Kidney epithelial cell (primary cell): ENCODE results near the gene AIG1. TPM values are rescaled to one million over a fixed set of nuclear protein-coding genes. Genes with fewer than 3 reads are reported as not detected.

Experiments
- DNase-seq: peaks from one replicate; pipeline ENCODE4 v3.0.0-alpha.2; 2010; ENCODE audit warnings: low read depth
- H3K27me3 ChIP-seq: 2 replicates; pipeline ENCODE4 v1.6.0; 2011; ENCODE audit warnings: low read length; ENCODE audit not compliant: control insufficient read depth, insufficient read depth
- H3K36me3 ChIP-seq: 2 replicates; pipeline ENCODE4 v1.5.1; 2011; ENCODE audit warnings: low read length; ENCODE audit not compliant: control insufficient read depth, insufficient read depth
- H3K4me3 ChIP-seq: 2 replicates; pipeline ENCODE4 v1.5.1; 2011; ENCODE audit warnings: low read depth, mild to moderate bottlenecking, control low read depth, low read length
- CTCF ChIP-seq: IDR thresholded peaks from 2 replicates; pipeline ENCODE4 v1.5.1; 2011; ENCODE audit warnings: mild to moderate bottlenecking, moderate library complexity, low read length, control low read depth, inconsistent platforms; ENCODE audit not compliant: insufficient read depth, poor library complexity, severe bottlenecking
- total RNA-seq: library from RNA; depleted of rRNA; stranded (reverse); fragments of >200 nt; gene quantifications from 2 replicates; pipeline ENCODE4 v1.2.3, GENCODE V29; 2015

The AIG1 gene
- total RNA-seq, 1 donor from 2014 or later, result 62.5 TPM

- DNase-seq, result no peak
- TF ChIP-seq CTCF, result no peak
- H3K4me3 ChIP-seq, result no peak overlapping the region
Observed at GRCh38 chr6:143349530-143349929, 288.8 kb downstream of the AIG1 start.

GRCh38 chr6:143356101-143356880 is 295.6 kb downstream of the AIG1 start:
- no peak for DNase-seq
- H3K4me3 ChIP-seq, result no peak overlapping the region
- no peak for TF ChIP-seq CTCF
- no peaks in the 10 kb centered on the region for H3K36me3 ChIP-seq
- no peaks in the 10 kb centered on the region for H3K27me3 ChIP-seq

More at GRCh38 chr6:143349530-143349929, 288.8 kb downstream of the AIG1 start:
- Histone ChIP-seq H3K36me3 (no peaks in the 10 kb centered on the region), H3K27me3 (no peaks in the 10 kb centered on the region)

GRCh38 chr6:143357152-143357551 is 296.5 kb downstream of the AIG1 start:
- H3K4me3 ChIP-seq, result no peak overlapping the region
- H3K27me3 ChIP-seq, result no peaks in the 10 kb centered on the region
- TF ChIP-seq CTCF, result no peak
- no peaks in the 10 kb centered on the region for H3K36me3 ChIP-seq
- DNase-seq, result no peak

- no peak for DNase-seq
- Histone ChIP-seq H3K27me3 (no peaks in the 10 kb centered on the region), H3K4me3 (no peak overlapping the region), H3K36me3 (no peaks in the 10 kb centered on the region)
- TF ChIP-seq CTCF, result no peak
Observed at GRCh38 chr6:143357561-143358255, 297.0 kb downstream of the AIG1 start.

GRCh38 chr6:143361536-143362191 is 301.0 kb downstream of the AIG1 start:
- no peaks in the 10 kb centered on the region for H3K36me3 ChIP-seq
- no peak overlapping the region for H3K4me3 ChIP-seq
- TF ChIP-seq CTCF, result no peak
- H3K27me3 ChIP-seq, result no peaks in the 10 kb centered on the region
- no peak for DNase-seq
